ENCODE measurements around the gene EHD1. TPM values are rescaled to one million over a fixed set of nuclear protein-coding genes. Genes with fewer than 3 reads are reported as not detected.

Gene EHD1
- total and polyA plus RNA-seq, 9 of the 15 experiments (the other 6 are each of a cell fraction or from before 2014, with no cell fraction given), result 0.46 to 65.0 (median 16.4) TPM

DNA sequence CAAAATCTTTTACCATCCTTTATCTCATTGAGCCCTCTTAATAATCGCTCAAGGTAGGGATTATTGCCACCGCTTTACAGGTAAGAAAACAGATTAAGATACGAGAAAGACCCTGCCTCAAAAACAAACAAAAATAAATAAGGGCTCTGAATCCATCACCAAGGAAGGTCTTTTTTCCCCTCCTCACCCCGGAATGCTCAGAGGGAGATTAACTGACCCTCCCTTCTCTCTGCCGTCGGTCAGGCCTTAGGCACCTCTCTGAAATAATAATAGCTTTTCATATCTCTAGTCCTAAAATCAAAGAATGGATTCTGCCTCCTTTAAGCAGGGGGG lies 39.2 kb upstream of the EHD1 start (continued):
- TF ChIP-seq, protein P1, sequence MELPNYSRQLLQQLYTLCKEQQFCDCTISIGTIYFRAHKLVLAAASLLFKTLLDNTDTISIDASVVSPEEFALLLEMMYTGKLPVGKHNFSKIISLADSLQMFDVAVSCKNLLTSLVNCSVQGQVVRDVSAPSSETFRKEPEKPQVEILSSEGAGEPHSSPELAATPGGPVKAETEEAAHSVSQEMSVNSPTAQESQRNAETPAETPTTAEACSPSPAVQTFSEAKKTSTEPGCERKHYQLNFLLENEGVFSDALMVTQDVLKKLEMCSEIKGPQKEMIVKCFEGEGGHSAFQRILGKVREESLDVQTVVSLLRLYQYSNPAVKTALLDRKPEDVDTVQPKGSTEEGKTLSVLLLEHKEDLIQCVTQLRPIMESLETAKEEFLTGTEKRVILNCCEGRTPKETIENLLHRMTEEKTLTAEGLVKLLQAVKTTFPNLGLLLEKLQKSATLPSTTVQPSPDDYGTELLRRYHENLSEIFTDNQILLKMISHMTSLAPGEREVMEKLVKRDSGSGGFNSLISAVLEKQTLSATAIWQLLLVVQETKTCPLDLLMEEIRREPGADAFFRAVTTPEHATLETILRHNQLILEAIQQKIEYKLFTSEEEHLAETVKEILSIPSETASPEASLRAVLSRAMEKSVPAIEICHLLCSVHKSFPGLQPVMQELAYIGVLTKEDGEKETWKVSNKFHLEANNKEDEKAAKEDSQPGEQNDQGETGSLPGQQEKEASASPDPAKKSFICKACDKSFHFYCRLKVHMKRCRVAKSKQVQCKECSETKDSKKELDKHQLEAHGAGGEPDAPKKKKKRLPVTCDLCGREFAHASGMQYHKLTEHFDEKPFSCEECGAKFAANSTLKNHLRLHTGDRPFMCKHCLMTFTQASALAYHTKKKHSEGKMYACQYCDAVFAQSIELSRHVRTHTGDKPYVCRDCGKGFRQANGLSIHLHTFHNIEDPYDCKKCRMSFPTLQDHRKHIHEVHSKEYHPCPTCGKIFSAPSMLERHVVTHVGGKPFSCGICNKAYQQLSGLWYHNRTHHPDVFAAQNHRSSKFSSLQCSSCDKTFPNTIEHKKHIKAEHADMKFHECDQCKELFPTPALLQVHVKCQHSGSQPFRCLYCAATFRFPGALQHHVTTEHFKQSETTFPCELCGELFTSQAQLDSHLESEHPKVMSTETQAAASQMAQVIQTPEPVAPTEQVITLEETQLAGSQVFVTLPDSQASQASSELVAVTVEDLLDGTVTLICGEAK (IDR thresholded peaks at IDR 0.05), result peak; percentile 55
- TF ChIP-seq, protein P1 (CRISPR knock-in tag; IDR thresholded peaks at IDR 0.05), result no peak
- TF ChIP-seq ZNF444 (CRISPR knock-in tag; IDR thresholded peaks at IDR 0.05) (0 out of 2 replicates have a peak, but pooled peaks have one; percentile 9), MED1 (CRISPR knock-in tag; IDR thresholded peaks at IDR 0.05; ENCODE audit: borderline replicate concordance) (no peak), CREM (IDR thresholded peaks at IDR 0.05; ENCODE audit: low read depth) (no peak), TAF7 (tag; IDR thresholded peaks at IDR 0.05) (no peak), NR1H2 (CRISPR knock-in tag; IDR thresholded peaks at IDR 0.05) (no peak), BCOR (IDR thresholded peaks at IDR 0.05) (no peak), DDX20 (tag; IDR thresholded peaks at IDR 0.05; ENCODE audit: low read depth) (no peak), GTF2F1 (IDR thresholded peaks at IDR 0.05; ENCODE audit: low read depth, low read length) (no peak), GTF2E2 (tag; IDR thresholded peaks at IDR 0.05) (0 out of 2 replicates have a peak, but pooled peaks have one; percentile 38), ZNF586 (CRISPR knock-in tag; conservative IDR thresholded peaks at IDR 0.05) (no peak), FOXA3 (CRISPR knock-in tag; conservative IDR thresholded peaks at IDR 0.05 in 1 of 2, IDR thresholded peaks at IDR 0.05 in 1 of 2) (peak in 1 of 2 experiments; percentile 55; a peak in 1 of 4 replicates), LCOR (CRISPR knock-in tag; IDR thresholded peaks at IDR 0.05) (0 out of 2 replicates have a peak, but pooled peaks have one; percentile 47), MEF2A (IDR thresholded peaks at IDR 0.05; ENCODE audit: control insufficient read depth, low read depth, low read length) (no peak), ZEB2 (IDR thresholded peaks at IDR 0.05) (0 out of 2 replicates have a peak, but pooled peaks have one; percentile 24)
- TF ChIP-seq, protein P2, sequence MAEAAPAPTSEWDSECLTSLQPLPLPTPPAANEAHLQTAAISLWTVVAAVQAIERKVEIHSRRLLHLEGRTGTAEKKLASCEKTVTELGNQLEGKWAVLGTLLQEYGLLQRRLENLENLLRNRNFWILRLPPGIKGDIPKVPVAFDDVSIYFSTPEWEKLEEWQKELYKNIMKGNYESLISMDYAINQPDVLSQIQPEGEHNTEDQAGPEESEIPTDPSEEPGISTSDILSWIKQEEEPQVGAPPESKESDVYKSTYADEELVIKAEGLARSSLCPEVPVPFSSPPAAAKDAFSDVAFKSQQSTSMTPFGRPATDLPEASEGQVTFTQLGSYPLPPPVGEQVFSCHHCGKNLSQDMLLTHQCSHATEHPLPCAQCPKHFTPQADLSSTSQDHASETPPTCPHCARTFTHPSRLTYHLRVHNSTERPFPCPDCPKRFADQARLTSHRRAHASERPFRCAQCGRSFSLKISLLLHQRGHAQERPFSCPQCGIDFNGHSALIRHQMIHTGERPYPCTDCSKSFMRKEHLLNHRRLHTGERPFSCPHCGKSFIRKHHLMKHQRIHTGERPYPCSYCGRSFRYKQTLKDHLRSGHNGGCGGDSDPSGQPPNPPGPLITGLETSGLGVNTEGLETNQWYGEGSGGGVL (CRISPR knock-in tag; IDR thresholded peaks at IDR 0.05), result no peak
- TF ChIP-seq, protein P3, sequence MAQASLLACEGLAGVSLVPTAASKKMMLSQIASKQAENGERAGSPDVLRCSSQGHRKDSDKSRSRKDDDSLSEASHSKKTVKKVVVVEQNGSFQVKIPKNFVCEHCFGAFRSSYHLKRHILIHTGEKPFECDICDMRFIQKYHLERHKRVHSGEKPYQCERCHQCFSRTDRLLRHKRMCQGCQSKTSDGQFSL (CRISPR knock-in tag; IDR thresholded peaks at IDR 0.05), result no peak
- TF ChIP-seq, protein P3 (tag; IDR thresholded peaks at IDR 0.05), result 0 out of 4 replicates have a peak, but pooled peaks of 1 of the 2 experiments have one; percentile 11

Measured in K562 (cell line).